ENCODE results near the gene CEP85L.

CEP85L gene

GRCh38 chr6:118618676-118619377 lies 32.6 kb downstream of the CEP85L start:
- peak; percentile 26 for DNase-seq

GRCh38 chr6:118617417-118617816 lies 34.0 kb downstream of the CEP85L start:
- no peak for DNase-seq

GRCh38 chr6:118611334-118611733 lies 40.1 kb downstream of the CEP85L start:
- no peak for DNase-seq

GRCh38 chr6:118606858-118607257 lies 44.5 kb downstream of the CEP85L start:
- DNase-seq: no peak

- DNase-seq: no peak
Observed at GRCh38 chr6:118606268-118606667, 45.1 kb downstream of the CEP85L start.

- no peak for DNase-seq
Observed at GRCh38 chr6:118603372-118603771, 48.0 kb downstream of the CEP85L start.

GRCh38 chr6:118602300-118602699 lies 49.1 kb downstream of the CEP85L start:
- DNase-seq: no peak

- no peak for DNase-seq
Observed at GRCh38 chr6:118598324-118598723, 53.1 kb downstream of the CEP85L start.

- no peak for DNase-seq
Observed at GRCh38 chr6:118597636-118598035, 53.8 kb downstream of the CEP85L start.

- no peak for DNase-seq
Observed at GRCh38 chr6:118596774-118597320, 54.5 kb downstream of the CEP85L start.

- no peak for DNase-seq
Observed at GRCh38 chr6:118594877-118595276, 56.5 kb downstream of the CEP85L start.

GRCh38 chr6:118591897-118592296 lies 59.5 kb downstream of the CEP85L start:
- DNase-seq: no peak

- peak; percentile 8 for DNase-seq
Observed at GRCh38 chr6:118589649-118590365, 61.6 kb downstream of the CEP85L start.

- peak; percentile 28 for DNase-seq
Observed at GRCh38 chr6:118589186-118589585, 62.2 kb downstream of the CEP85L start.

GRCh38 chr6:118588626-118589025 lies 62.8 kb downstream of the CEP85L start:
- DNase-seq: peak; percentile 45

GRCh38 chr6:118586746-118587485 lies 64.5 kb downstream of the CEP85L start:
- no peak for DNase-seq

- no peak for DNase-seq
Observed at GRCh38 chr6:118584911-118585310, 66.5 kb downstream of the CEP85L start.

- DNase-seq: peak; percentile 72
Observed at GRCh38 chr6:118581489-118581959, 69.9 kb downstream of the CEP85L start.

GRCh38 chr6:118580585-118581419 lies 70.6 kb downstream of the CEP85L start:
- DNase-seq: peak; percentile 72

- no peak for DNase-seq
Observed at GRCh38 chr6:118579786-118580185, 71.6 kb downstream of the CEP85L start.

GRCh38 chr6:118578617-118579016 lies 72.8 kb downstream of the CEP85L start:
- no peak for DNase-seq

- DNase-seq: no peak
Observed at GRCh38 chr6:118577972-118578371, 73.4 kb downstream of the CEP85L start.
